Measurements from ENCODE around the gene XRCC1. TPM values are rescaled to one million over a fixed set of nuclear protein-coding genes. Genes with fewer than 3 reads are reported as not detected.

Gene XRCC1
- total RNA-seq, 1 experiment from 2014 or later: 20.1 TPM

DNA sequence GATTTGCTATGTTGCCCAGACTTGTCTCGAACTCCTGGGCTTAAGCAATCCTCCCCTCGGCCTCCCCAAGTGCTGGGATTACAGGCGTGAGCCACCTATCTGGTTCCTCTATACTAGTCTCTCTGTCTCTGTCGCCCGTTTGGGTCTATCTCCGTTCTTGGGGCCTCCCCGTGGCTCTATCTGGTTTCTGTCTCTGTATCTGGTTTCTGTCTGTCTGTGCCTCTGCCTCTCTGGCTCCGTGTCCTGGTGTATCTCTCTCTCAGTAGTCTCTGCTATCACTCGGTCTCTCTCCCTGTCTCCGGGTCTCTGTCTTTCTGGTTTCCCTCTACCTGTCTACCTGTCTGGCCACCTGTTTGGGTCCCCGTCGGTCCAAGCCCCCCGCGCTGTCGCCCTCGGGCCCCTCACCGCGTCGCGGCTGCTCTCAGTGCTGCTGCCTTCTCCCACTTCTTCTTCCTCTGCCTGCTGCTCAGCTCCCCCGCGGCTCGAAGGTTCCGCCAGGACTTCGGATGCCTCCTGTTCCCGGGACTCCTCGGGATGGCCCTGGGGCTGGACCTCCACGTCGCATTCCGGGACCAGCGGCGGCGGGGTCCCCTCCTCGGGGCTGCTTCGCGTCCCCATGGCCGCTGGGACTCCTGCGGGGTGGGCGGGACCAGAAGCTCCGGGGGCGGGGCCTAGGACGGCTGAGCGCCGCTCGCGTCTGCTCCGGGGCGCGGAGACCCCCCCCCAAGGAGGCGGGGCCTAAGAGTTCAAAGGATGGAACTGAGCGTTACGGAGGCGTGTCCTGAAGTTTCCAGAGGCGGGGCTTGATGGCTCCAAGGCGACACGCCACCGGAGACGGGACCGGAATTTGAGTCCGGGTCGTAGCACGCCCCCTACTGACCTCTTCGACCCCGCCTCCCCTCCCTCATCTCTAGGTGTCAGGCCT is 71.6 kb downstream of the XRCC1 start:
- intact Hi-C loops (cut with micrococcal nuclease; ENCODE audit: unreplicated experiment): no loop called here
- CTCF ChIA-PET: interaction anchor here (1.2 kb wide), 1 partner anchor 57 kb away, joined by 3 read pairs; no protein-coding TSS in a partner anchor

DNA sequence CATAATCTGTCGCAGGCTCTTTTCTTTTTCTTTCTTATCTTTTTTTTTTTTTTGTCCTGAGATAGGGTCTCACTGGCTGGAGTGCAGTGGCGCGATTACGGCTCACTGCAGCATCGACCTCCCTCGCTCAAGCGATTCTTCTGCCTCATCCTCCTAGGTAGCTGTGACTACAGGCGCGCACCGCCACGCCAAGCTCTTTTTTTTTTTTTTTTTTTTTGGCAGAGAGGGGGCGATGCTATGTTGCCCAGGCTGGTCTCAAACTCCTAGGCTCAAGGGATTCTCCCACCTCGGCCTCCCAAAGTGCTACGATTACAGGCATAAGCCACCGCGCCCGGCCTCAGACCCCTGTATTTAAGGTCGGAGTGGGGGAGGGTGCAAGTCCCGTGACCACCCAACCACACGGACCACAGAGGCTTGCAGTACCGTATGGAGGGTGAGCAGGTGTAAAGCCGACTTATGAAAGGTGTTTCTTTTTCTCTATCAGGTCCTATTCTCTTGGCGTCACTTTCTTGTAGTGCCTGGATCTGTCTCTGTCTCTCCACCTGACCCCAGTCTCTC is 72.8 kb downstream of the XRCC1 start:
- H3K4me3 ChIP-seq (ENCODE audit: low read depth in 2 of 2, low read length in 2 of 2): no peak overlapping the region
- no peaks in the 10 kb centered on the region for H3K9me3 ChIP-seq (ENCODE audit: control insufficient read depth, insufficient read depth, low read depth, low read length)
- TF ChIP-seq TCF7L2 (IDR thresholded peaks at IDR 0.05; ENCODE audit: low read depth, low read length): no peak
- no peak for TF ChIP-seq POLR2AphosphoS5 (IDR thresholded peaks at IDR 0.05; ENCODE audit: low read depth, low read length)
- TF ChIP-seq SIN3A (IDR thresholded peaks at IDR 0.05; ENCODE audit: borderline replicate concordance, insufficient read depth, low read depth, low read length): no peak
- TF ChIP-seq, protein P1, sequence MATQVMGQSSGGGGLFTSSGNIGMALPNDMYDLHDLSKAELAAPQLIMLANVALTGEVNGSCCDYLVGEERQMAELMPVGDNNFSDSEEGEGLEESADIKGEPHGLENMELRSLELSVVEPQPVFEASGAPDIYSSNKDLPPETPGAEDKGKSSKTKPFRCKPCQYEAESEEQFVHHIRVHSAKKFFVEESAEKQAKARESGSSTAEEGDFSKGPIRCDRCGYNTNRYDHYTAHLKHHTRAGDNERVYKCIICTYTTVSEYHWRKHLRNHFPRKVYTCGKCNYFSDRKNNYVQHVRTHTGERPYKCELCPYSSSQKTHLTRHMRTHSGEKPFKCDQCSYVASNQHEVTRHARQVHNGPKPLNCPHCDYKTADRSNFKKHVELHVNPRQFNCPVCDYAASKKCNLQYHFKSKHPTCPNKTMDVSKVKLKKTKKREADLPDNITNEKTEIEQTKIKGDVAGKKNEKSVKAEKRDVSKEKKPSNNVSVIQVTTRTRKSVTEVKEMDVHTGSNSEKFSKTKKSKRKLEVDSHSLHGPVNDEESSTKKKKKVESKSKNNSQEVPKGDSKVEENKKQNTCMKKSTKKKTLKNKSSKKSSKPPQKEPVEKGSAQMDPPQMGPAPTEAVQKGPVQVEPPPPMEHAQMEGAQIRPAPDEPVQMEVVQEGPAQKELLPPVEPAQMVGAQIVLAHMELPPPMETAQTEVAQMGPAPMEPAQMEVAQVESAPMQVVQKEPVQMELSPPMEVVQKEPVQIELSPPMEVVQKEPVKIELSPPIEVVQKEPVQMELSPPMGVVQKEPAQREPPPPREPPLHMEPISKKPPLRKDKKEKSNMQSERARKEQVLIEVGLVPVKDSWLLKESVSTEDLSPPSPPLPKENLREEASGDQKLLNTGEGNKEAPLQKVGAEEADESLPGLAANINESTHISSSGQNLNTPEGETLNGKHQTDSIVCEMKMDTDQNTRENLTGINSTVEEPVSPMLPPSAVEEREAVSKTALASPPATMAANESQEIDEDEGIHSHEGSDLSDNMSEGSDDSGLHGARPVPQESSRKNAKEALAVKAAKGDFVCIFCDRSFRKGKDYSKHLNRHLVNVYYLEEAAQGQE (IDR thresholded peaks at IDR 0.05; ENCODE audit: insufficient read depth in 1 of 2, low read depth in 2 of 2, low read length in 1 of 2): no peak
- TF ChIP-seq, protein P2, sequence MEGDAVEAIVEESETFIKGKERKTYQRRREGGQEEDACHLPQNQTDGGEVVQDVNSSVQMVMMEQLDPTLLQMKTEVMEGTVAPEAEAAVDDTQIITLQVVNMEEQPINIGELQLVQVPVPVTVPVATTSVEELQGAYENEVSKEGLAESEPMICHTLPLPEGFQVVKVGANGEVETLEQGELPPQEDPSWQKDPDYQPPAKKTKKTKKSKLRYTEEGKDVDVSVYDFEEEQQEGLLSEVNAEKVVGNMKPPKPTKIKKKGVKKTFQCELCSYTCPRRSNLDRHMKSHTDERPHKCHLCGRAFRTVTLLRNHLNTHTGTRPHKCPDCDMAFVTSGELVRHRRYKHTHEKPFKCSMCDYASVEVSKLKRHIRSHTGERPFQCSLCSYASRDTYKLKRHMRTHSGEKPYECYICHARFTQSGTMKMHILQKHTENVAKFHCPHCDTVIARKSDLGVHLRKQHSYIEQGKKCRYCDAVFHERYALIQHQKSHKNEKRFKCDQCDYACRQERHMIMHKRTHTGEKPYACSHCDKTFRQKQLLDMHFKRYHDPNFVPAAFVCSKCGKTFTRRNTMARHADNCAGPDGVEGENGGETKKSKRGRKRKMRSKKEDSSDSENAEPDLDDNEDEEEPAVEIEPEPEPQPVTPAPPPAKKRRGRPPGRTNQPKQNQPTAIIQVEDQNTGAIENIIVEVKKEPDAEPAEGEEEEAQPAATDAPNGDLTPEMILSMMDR (IDR thresholded peaks at IDR 0.05): no peak
- intact Hi-C loops (cut with micrococcal nuclease; ENCODE audit: unreplicated experiment): no loop called here
- CTCF ChIA-PET: interaction anchor here (0.5 to 0.7 kb wide), 5 partner anchors 19 to 1086 kb away, joined by 3 to 5 read pairs (median 4); partner anchors contain the start of gene ZNF226
- no peak for DNase-seq (ENCODE audit: low read depth, low spot score)
- no peak overlapping the region for H3K27ac ChIP-seq (ENCODE audit: low read length)
- POLR2A ChIA-PET: no interaction called here
- no peaks in the 10 kb centered on the region for H3K27me3 ChIP-seq (ENCODE audit: control insufficient read depth, insufficient read depth, low read length)
- H3K36me3 ChIP-seq (ENCODE audit: control insufficient read depth, insufficient read depth, low read length): no peaks in the 10 kb centered on the region
- H3K4me1 ChIP-seq (ENCODE audit: control insufficient read depth, insufficient read depth, low read length): no peaks in the 10 kb centered on the region
- BruUV-seq (replicated peaks): no TSS peak
- in situ Hi-C loops (cut with HindIII; ENCODE audit: low pct_unique_long_range_greater_than_20kb, low sequenced_read_pairs): no loop called here
- ATAC-seq: no peak

More for the DNA sequence above, 71.6 kb downstream of the XRCC1 start:
- H3K27me3 ChIP-seq (ENCODE audit: control insufficient read depth, insufficient read depth, low read length): no peaks in the 10 kb centered on the region
- H3K4me3 ChIP-seq (ENCODE audit: low read depth in 2 of 2, low read length in 2 of 2): peak overlapping the region; percentile 65 to 77
- BruUV-seq (replicated peaks): no TSS peak
- no peaks in the 10 kb centered on the region for H3K36me3 ChIP-seq (ENCODE audit: control insufficient read depth, insufficient read depth, low read length)
- in situ Hi-C loops (cut with HindIII; ENCODE audit: low pct_unique_long_range_greater_than_20kb, low sequenced_read_pairs): no loop called here
- peak; percentile 46 for DNase-seq (ENCODE audit: low read depth, low spot score)
- peak overlapping the region; percentile 70 for H3K27ac ChIP-seq (ENCODE audit: low read length)
- H3K9me3 ChIP-seq (ENCODE audit: control insufficient read depth, insufficient read depth, low read depth, low read length): no peaks in the 10 kb centered on the region
- H3K4me1 ChIP-seq (ENCODE audit: control insufficient read depth, insufficient read depth, low read length): no peaks in the 10 kb centered on the region
- peak; percentile 95 for ATAC-seq
- TF ChIP-seq, protein P1 (IDR thresholded peaks at IDR 0.05; ENCODE audit: insufficient read depth in 1 of 2, low read depth in 2 of 2, low read length in 1 of 2): no peak
- peak; percentile 63 for TF ChIP-seq TCF7L2 (IDR thresholded peaks at IDR 0.05; ENCODE audit: low read depth, low read length)
- POLR2A ChIA-PET: interaction anchor here (0.6 to 0.7 kb wide), 2 partner anchors 29 to 161 kb away, joined by 3 to 7 read pairs; no protein-coding TSS in a partner anchor
